HG02973 (cell line): ENCODE results near the gene GOLGA8R.
"Not testable (repeated sequence)": the region's sequence is repeated elsewhere in the genome, so short reads cannot be mapped to it uniquely, and the experiment has no call there.

Experiments
- ATAC-seq: cut with Tn5 transposase; IDR thresholded peaks from one replicate; pipeline ENCODE4 v1.9.1; 2021; ENCODE audit warnings: moderate library complexity; ENCODE audit not compliant: unreplicated experiment

Gene GOLGA8R, protein sequence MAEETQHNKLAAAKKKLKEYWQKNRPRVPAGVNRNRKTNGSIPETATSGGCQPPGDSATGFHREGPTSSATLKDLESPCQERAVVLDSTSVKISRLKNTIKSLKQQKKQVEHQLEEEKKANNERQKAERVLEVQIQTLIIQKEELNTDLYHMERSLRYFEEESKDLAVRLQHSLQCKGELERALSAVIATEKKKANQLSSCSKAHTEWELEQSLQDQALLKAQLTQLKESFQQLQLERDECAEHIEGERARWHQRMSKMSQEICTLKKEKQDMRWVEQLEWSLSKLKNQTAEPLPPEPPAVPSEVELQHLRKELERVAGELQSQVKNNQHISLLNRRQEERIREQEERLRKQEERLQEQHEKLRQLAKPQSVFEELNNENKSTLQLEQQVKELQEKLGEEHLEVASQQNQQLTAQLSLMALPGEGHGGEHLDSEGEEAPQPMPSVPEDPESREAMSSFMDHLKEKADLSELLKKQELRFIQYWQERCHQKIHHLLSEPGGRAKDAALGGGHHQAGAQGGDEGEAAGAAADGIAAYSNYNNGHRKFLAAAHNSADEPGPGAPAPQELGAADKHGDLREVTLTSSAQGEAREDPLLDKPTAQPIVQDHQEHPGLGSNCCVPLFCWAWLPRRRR

GRCh38 chr15:30414160-30414559 lies at the start of gene GOLGA8R:
Gene GOLGA8R, minus strand, starts transcription at chr15:30414260. Its CDS starts 98 bp downstream, at chr15:30414162.
- not testable (repeated sequence) for ATAC-seq

- ATAC-seq: not testable (repeated sequence)
These were observed 49.8 kb upstream of the GOLGA8R start for GRCh38 chr15:30463849-30464248.

GRCh38 chr15:30462176-30462575 lies 48.1 kb upstream of the GOLGA8R start:
- not testable (repeated sequence) for ATAC-seq

- not testable (repeated sequence) for ATAC-seq
These were observed 38.6 kb upstream of the GOLGA8R start for GRCh38 chr15:30452702-30453101.

DNA sequence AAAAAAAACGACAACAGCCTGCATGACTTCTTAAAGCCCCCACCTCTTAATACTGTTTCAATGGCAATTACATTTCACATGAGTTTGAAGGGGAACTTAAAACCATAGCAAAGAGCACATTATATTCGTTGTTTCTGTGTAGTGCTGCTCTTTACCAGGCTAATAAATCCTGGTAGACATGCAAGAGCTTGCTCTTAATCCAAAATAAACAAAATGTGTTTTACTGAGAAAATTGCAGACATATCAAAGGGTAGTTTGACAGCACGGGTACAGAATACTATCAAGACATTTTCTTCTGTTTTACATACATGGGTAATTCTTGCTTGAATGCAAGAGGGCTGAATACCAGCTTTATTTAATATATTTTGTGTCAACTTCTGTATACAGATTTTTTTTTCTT lies 24.3 kb upstream of the GOLGA8R start:
- not testable (repeated sequence) for ATAC-seq

- ATAC-seq: not testable (repeated sequence)
These were observed 21.8 kb upstream of the GOLGA8R start for GRCh38 chr15:30435878-30436277.

GRCh38 chr15:30420723-30421122 lies 6.7 kb upstream of the GOLGA8R start:
- not testable (repeated sequence) for ATAC-seq

DNA sequence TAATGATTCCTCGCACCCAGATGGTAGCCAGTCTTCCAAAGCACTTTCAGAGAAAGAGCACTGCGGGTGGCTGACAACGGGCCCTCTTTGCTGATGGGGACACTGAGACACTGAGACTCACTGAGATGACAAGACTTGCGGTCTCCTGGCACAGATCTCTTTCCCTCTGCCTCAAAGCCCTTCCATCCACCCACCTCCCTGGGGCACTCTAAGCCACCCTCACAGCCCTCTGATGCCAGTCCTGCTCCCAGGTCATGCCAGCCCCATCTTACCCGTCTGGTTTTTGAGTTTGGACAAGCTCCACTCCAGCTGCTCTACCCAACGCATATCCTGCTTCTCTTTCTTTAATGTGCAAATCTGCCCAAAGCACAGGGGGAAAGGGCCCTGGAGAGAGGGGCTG lies 6.4 kb downstream of the GOLGA8R start:
- ATAC-seq: not testable (repeated sequence)

DNA sequence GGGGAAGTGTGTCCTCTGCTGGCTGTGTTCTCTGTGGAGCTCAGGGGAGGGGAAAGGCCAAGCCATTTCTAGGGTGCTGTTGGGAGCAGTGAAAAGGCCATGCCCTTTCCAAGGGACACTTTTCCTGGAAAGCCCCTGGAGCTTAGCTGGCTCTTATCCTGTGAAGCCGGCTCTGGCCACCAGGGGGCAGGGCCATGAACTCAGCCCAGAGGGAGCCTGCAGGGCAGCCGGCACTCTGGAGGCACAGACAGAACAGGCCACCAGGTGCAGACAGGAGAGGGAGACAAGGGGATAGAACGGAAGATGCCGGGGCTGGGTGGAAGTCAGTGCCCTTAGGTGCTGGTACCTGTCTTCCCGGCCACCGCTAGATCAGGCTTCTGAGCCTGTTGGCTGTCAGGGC lies 15.1 kb downstream of the GOLGA8R start:
- ATAC-seq: not testable (repeated sequence)

GRCh38 chr15:30393664-30393991 lies 20.4 kb downstream of the GOLGA8R start:
- not testable (repeated sequence) for ATAC-seq

- not testable (repeated sequence) for ATAC-seq
These were observed 21.0 kb downstream of the GOLGA8R start, which contains the start of gene CHRFAM7A for GRCh38 chr15:30392766-30393663. Gene CHRFAM7A, minus strand, starts transcription at chr15:30393540. Its CDS starts 10,189 bp downstream, at chr15:30383351.

DNA sequence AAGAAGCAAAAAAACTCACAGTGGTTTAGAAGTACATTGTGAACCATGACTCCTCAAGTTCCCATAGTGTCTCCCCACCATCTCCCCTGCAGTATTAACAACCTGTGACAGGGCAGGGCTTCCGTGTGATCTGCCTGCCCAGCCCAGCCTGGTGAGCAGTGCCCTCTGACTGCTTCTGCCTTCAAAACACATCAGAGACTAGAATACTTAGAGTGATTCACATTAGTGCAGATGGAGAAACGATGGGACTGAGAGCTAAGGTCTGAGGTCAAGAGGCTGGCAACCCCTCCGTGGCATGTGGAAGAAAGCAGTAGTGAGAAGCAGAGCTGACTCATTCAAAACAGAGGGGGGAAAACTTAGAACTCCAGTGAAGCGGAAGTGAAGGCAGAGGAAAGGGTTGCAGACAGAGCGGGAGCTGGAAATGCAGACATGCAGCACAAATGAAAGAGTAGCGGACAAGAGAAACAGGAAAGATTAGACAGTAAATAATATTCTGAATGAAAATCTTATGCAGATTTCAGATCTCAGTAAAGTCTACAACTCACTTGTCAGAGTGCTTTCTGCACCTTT lies 27.7 kb downstream of the GOLGA8R start:
- ATAC-seq: not testable (repeated sequence)

DNA sequence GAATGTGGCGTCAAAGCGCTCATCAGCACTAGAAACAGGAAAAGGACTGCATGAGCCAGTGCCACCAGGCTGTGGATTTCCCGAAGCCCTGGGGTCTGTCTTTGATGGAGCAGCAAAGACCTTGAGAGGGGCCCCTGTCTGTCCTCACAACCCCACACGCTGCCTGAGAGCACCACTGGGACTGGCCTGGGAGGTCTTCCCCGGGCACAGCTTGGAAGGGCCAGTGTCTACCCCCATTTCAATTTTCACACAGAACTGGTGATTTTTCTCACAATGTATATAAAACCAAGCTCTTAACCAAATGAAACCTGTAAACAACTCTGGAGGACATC lies 37.0 kb downstream of the GOLGA8R start:
- not testable (repeated sequence) for ATAC-seq

- ATAC-seq: not testable (repeated sequence)
These were observed 37.5 kb downstream of the GOLGA8R start for GRCh38 chr15:30376375-30377081.

DNA sequence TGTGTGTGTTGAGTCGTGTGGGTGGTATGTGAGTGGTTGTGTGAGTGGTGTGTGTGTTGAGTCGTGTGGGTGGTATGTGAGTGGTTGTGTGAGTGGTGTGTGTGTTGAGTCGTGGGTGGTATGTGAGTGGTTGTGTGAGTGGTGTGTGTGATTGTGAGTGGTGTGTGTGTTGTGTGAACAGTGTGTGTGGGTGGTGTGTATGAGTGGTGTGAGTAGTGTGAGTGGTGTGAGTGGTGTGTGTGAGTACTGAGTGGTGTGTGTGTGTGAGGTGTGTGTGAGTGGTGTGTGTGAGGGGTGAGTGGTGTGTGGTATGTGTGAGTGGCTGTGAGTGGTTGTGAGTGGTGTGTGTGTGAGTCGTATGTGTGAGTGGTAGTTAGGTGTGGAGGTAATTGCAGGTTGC lies 38.2 kb downstream of the GOLGA8R start:
- ATAC-seq: not testable (repeated sequence)

DNA sequence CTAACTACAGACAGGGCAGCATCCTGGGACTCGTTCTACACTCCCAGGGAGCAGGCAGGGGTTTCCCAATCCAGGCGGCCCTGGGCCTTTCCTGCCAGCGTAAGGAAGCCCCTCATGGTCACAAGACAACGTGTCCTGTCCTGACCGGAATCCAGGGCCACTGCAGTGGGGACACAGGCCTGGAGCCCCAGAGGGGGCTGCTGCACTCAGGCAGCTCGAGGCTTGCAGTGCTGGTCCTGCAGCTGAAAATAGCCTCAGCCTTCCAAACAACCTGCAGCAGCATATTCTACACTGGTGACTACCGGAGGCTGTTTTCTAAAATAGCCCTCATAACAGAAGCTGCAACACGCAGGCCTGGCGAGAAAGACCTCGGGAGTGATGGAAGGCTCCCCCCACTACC lies 39.2 kb downstream of the GOLGA8R start:
- ATAC-seq: not testable (repeated sequence)

DNA sequence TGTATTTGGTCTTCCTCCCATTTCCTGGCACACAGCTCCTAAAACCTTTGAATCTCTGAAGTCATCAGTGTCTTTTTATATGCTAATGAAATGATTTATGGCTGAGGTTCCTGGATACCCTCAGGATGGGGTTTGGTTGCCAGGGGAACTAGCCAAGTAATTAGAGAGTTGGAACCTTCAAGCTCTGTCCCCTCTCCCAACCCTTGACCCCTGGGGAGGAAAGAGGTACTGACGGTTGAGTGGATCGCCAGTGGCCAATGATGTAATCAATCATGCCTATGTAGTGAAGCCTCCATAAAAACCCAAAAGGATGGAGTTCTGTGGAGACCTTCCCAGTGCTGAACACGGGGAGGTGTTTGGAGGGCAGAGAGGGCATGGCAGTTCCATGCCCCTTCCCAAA lies 45.8 kb downstream of the GOLGA8R start:
- not testable (repeated sequence) for ATAC-seq

DNA sequence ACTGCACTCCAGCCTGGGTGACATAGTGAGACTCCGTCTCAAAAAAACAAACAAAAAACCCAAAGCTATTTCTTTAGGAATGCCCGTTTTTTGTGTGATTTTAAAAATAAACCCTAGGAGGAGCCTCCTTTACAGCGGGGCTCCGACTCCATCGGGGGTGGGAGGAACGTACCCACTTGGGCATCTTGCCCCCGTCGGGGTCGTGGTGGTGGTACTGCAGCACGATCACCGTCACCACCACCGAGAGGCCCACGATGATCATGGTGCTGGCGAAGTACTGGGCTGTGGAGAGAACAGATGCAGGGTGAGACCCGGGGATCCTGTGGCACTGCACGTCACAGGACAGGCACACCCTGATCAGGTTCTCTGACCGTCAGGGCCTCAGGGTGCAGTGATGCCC lies 46.8 kb downstream of the GOLGA8R start:
- ATAC-seq: not testable (repeated sequence)

- not testable (repeated sequence) for ATAC-seq
These were observed 52.7 kb downstream of the GOLGA8R start for GRCh38 chr15:30361404-30361803.

DNA sequence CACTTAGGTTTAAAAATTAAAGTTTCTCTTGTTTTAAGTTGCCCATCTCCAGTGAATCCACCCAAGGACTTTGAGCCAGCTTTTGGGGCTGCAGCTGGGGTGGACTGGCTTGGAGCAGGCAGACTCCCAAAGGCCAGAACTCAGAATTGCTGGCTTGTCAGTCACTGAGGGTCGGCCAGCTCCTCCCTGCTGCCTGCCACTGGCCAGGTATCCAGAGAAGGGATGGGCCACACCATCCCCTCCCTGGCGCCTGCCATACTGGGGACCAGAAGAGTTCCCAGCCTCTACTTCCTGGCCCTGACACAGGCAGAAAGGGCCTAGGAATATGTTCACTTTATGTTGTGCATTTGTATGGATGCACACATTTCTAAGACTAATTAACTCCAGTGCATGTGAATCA lies 53.1 kb downstream of the GOLGA8R start:
- not testable (repeated sequence) for ATAC-seq
